NCI-H526 (cell line): ENCODE results near the gene ERMARD.

ENCODE experiments used
- DNase-seq, 2 experiments: peaks; one replicate each; lab custom pipeline; 2025; lab: John Stamatoyannopoulos, UW

Gene ERMARD

GRCh38 chr6:169825558-169826225 lies 74.3 kb downstream of the ERMARD start:
- DNase-seq, result no peak

GRCh38 chr6:169826697-169827096 lies 75.3 kb downstream of the ERMARD start:
- no peak for DNase-seq

DNA sequence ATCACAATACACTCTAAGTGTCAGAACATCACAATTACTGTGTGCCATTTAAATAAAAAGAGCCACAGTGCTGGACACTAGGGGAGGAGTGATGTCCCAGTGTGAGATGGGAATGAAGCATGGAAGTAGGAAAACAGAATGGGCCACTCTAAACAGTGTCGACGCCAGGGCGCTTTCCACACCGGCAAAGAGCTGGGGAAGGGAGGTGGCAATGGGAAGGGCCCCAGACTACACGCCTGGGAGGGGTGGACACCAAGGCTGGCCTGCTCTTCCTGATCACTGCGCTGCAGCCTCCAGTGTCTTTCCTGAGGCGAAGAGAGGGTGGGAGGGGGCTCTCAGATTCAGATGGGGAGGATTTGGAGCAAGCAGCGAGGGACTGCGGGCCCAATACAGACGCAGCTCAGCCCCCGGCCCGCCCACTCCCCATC lies 75.9 kb downstream of the ERMARD start:
- no peak for DNase-seq

- no peak for DNase-seq
Measured at GRCh38 chr6:169828176-169828575, 76.8 kb downstream of the ERMARD start.

DNA sequence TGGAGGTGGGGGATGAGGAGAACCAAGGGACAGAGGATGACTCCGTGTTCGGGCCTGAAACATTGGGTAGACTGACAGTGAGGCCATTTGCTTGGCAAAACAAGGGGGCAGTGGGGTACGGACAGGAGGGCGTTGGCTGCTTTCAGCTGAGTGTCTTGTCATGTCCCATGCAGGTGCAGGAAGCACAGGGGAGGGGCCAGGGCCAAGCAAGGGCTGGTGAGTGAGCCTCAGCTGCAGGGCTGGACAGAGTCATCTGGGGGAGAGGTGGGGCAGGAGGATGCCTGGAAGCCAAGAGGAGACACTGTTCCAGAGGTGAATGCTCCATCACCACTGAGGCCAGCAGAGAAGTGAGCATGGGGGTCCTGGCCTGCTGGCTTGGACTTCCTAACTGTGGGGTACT lies 78.4 kb downstream of the ERMARD start:
- no peak for DNase-seq

- peak in 1 of 2 experiments; percentile 38 for DNase-seq
Measured at GRCh38 chr6:169830876-169831275, 79.5 kb downstream of the ERMARD start.
